Activated CD8-positive, alpha-beta T cell treated with anti-CD3 and anti-CD28 coated beads for 36 hours (primary cell): ENCODE results near the gene AADACL4. TPM values are rescaled to one million over a fixed set of nuclear protein-coding genes. Genes with fewer than 3 reads are reported as not detected.
"Not testable (repeated sequence)": the region's sequence is repeated elsewhere in the genome, so short reads cannot be mapped to it uniquely, and the experiment has no call there.

Experiments used
- ATAC-seq: fragments of 200-7000 bp; cut with Tn5 transposase; one replicate; pipeline ENCODE4 v1.10.0; 2021; ENCODE audit warnings: mild to moderate bottlenecking, moderate library complexity
- CTCF ChIA-PET: fragments of 350-600 bp; sonication (Branson Sonifier 250); formaldehyde crosslinking; loops from one replicate; lab custom pipeline; 2021; ENCODE audit warnings: antibody characterized with exemption; lab: Charles Lee
- POLR2A ChIA-PET: fragments of 350-600 bp; sonication (Branson Sonifier 250); formaldehyde crosslinking; loops from one replicate; lab custom pipeline; 2021; ENCODE audit warnings: antibody characterized with exemption; lab: Charles Lee
- DNase-seq: peaks from one replicate; pipeline ENCODE4 v3.0.0-alpha.2; 2020
- H3K27ac Mint-ChIP-seq: one replicate; pipeline ENCODE4 v1.8.0; 2021; ENCODE audit warnings: mild to moderate bottlenecking, mixed read lengths
- H3K27me3 Mint-ChIP-seq: one replicate; pipeline ENCODE4 v1.8.0; 2021; ENCODE audit warnings: mixed read lengths
- H3K36me3 Mint-ChIP-seq: one replicate; pipeline ENCODE4 v1.8.0; 2021; ENCODE audit warnings: low read depth, mixed read lengths
- H3K4me1 Mint-ChIP-seq: one replicate; pipeline ENCODE4 v1.8.0; 2021; ENCODE audit warnings: low read depth, mixed read lengths
- H3K4me3 Mint-ChIP-seq: one replicate; pipeline ENCODE4 v1.8.0; 2021; ENCODE audit warnings: mild to moderate bottlenecking, moderate library complexity, mixed read lengths
- H3K9me3 Mint-ChIP-seq: one replicate; pipeline ENCODE4 v1.8.0; 2021; ENCODE audit warnings: mixed read lengths
- CTCF ChIP-seq: fragments of 200-600 bp; IDR thresholded peaks from one replicate; pipeline ENCODE4 v1.8.0; 2022; ENCODE audit warnings: antibody characterized with exemption, mild to moderate bottlenecking
- intact Hi-C: fragments of 100-400 bp; cut with micrococcal nuclease; formaldehyde crosslinking; loops from one replicate; pipeline ENCODE4 v1.10.0; 2022
- total RNA-seq, 2 experiments: library from RNA; stranded (reverse); gene quantifications; one replicate each; pipeline ENCODE4 v1.2.3, GENCODE V29; 2021

The AADACL4 gene
- total RNA-seq, 2 experiments from 2014 or later, result not detected

GRCh38 chr1:12662556-12662955 is 18.7 kb downstream of the AADACL4 start:
- no peak overlapping the region for H3K4me3 Mint-ChIP-seq
- DNase-seq (no peak), ATAC-seq (no peak)
- H3K4me1 Mint-ChIP-seq, result peaks cover 7% of the 10 kb centered on the region
- intact Hi-C loops, result no loop called here
- TF ChIP-seq CTCF, result no peak
- ChIA-PET POLR2A (interaction anchor here (0.5 kb wide), 1 partner anchor 61 kb away, joined by 3 read pairs; no protein-coding TSS in a partner anchor), CTCF (interaction anchor here (0.8 to 1.3 kb wide), 2 partner anchors 365 to 387 kb away, joined by 3 read pairs; no protein-coding TSS in a partner anchor)
- H3K36me3 Mint-ChIP-seq, result no peaks in the 10 kb centered on the region
- H3K27ac Mint-ChIP-seq, result no peak overlapping the region
- H3K27me3 Mint-ChIP-seq, result peaks cover 2% of the 10 kb centered on the region
- no peaks in the 10 kb centered on the region for H3K9me3 Mint-ChIP-seq

- ChIA-PET CTCF (interaction anchor here (1.8 kb wide), 1 partner anchor 9 kb away, joined by 6 read pairs; no protein-coding TSS in a partner anchor), POLR2A (interaction anchor here (1.0 kb wide), 2 partner anchors 82 to 124 kb away, joined by 3 read pairs; no protein-coding TSS in a partner anchor)
- intact Hi-C loops, result no loop called here
- DNase-seq, result no peak
- Mint-ChIP-seq H3K4me1 (no peaks in the 10 kb centered on the region), H3K27ac (no peak overlapping the region), H3K4me3 (no peak overlapping the region), H3K36me3 (no peaks in the 10 kb centered on the region), H3K9me3 (peaks cover 3% of the 10 kb centered on the region), H3K27me3 (no peaks in the 10 kb centered on the region)
- TF ChIP-seq CTCF, result no peak
- no peak for ATAC-seq
These were observed 21.6 kb downstream of the AADACL4 start for GRCh38 chr1:12665511-12665910.

- ChIA-PET POLR2A (interaction anchor here (1.0 kb wide), 1 partner anchor 124 kb away, joined by 3 read pairs; no protein-coding TSS in a partner anchor), CTCF (interaction anchor here (1.8 kb wide), 1 partner anchor 10 kb away, joined by 6 read pairs; no protein-coding TSS in a partner anchor)
- peaks cover 3% of the 10 kb centered on the region for H3K27me3 Mint-ChIP-seq
- H3K4me1 Mint-ChIP-seq, result no peaks in the 10 kb centered on the region
- no peaks in the 10 kb centered on the region for H3K36me3 Mint-ChIP-seq
- no peak overlapping the region for H3K4me3 Mint-ChIP-seq
- no peak overlapping the region for H3K27ac Mint-ChIP-seq
- peaks cover 3% of the 10 kb centered on the region for H3K9me3 Mint-ChIP-seq
- TF ChIP-seq CTCF, result no peak
- intact Hi-C loops, result no loop called here
- no peak for ATAC-seq
- DNase-seq, result no peak
These were observed 22.4 kb downstream of the AADACL4 start for GRCh38 chr1:12666141-12666735.

- H3K9me3 Mint-ChIP-seq, result peaks cover 3% of the 10 kb centered on the region
- ATAC-seq, result no peak
- TF ChIP-seq CTCF, result no peak
- intact Hi-C loops, result no loop called here
- no peaks in the 10 kb centered on the region for H3K4me1 Mint-ChIP-seq
- CTCF ChIA-PET, result interaction anchor here (1.1 to 2.2 kb wide), 2 partner anchors 11 kb away, joined by 5 to 23 read pairs; no protein-coding TSS in a partner anchor
- peaks cover 13% of the 10 kb centered on the region for H3K27me3 Mint-ChIP-seq
- H3K36me3 Mint-ChIP-seq, result no peaks in the 10 kb centered on the region
- POLR2A ChIA-PET, result no interaction called here
- DNase-seq, result no peak
- no peak overlapping the region for H3K27ac Mint-ChIP-seq
- no peak overlapping the region for H3K4me3 Mint-ChIP-seq
These were observed 25.7 kb downstream of the AADACL4 start for GRCh38 chr1:12669529-12670068.

GRCh38 chr1:12674358-12674757 is 30.5 kb downstream of the AADACL4 start:
- CTCF ChIA-PET, result interaction anchor here (1.5 kb wide), 1 partner anchor 16 kb away, joined by 4 read pairs; no protein-coding TSS in a partner anchor
- no peak for TF ChIP-seq CTCF
- H3K9me3 Mint-ChIP-seq, result no peaks in the 10 kb centered on the region
- H3K27me3 Mint-ChIP-seq, result peaks cover 25% of the 10 kb centered on the region
- no peak overlapping the region for H3K27ac Mint-ChIP-seq
- H3K4me1 Mint-ChIP-seq, result no peaks in the 10 kb centered on the region
- intact Hi-C loops, result no loop called here
- POLR2A ChIA-PET, result no interaction called here
- DNase-seq, result no peak
- H3K36me3 Mint-ChIP-seq, result no peaks in the 10 kb centered on the region
- no peak overlapping the region for H3K4me3 Mint-ChIP-seq
- no peak for ATAC-seq

GRCh38 chr1:12676122-12676521 is 32.2 kb downstream of the AADACL4 start:
- H3K27me3 Mint-ChIP-seq, result peaks cover 28% of the 10 kb centered on the region
- POLR2A ChIA-PET, H3K27ac Mint-ChIP-seq, DNase-seq, intact Hi-C loops, H3K36me3 Mint-ChIP-seq, ATAC-seq, H3K4me3 Mint-ChIP-seq, CTCF ChIA-PET, H3K9me3 Mint-ChIP-seq, H3K4me1 Mint-ChIP-seq: not testable (repeated sequence)
